ENCODE results near the gene SEMA6A.

GRCh38 chr5:116441223-116441622 is 133.4 kb downstream of the SEMA6A start:
- TF ChIP-seq EZH2 (IDR thresholded peaks at IDR 0.05; ENCODE audit: borderline replicate concordance, low read length) (no peak), CTCF (IDR thresholded peaks at IDR 0.05; ENCODE audit: low read length) (no peak)
